HepG2 (cell line): ENCODE measurements around the gene HSPB8. TPM values are rescaled to one million over a fixed set of nuclear protein-coding genes. Genes with fewer than 3 reads are reported as not detected.

ENCODE experiments used
- ATAC-seq: fragments of 200-7000 bp; cut with Tn5 transposase; 3 replicates; pipeline ENCODE4 v1.9.1; 2020; ENCODE audit warnings: mild to moderate bottlenecking, moderate library complexity
- BruUV-seq: library from RNA; stranded (reverse); fragments of 400-500 nt; replicated peaks from 2 replicates; lab custom pipeline; 2021; lab: Mats Ljungman, UMichigan
- CTCF ChIA-PET: fragments of 300-600 bp; formaldehyde crosslinking; extraction: SDS; loops from one replicate; lab custom pipeline; 2021; ENCODE audit warnings: low total read pairs, inconsistent platforms, low intra/inter-chr PET ratio; lab: Yijun Ruan, JAX
- POLR2A ChIA-PET: fragments of 350-600 bp; sonication (Branson Sonifier 250); formaldehyde crosslinking; loops from one replicate; lab custom pipeline; 2020; ENCODE audit warnings: antibody characterized with exemption, inconsistent platforms; lab: Yijun Ruan, JAX
- DNase-seq: peaks from one replicate; pipeline ENCODE4 v3.0.0-alpha.2; 2015; ENCODE audit warnings: low spot score
- FAIRE-seq: peaks from 3 replicates; lab custom pipeline; 2011; peaks lifted over from hg19 to GRCh38; lab: Jason Lieb, UNC
- H2AFZ ChIP-seq: one replicate; pipeline ENCODE4 v1.6.1; 2011; ENCODE audit warnings: low read length, inconsistent platforms
- H3K27ac ChIP-seq: fragments of 300-600 bp; 3 replicates; pipeline ENCODE4 v1.8.0; 2011; ENCODE audit warnings: mixed run types, mild to moderate bottlenecking, mixed read lengths, low read length, inconsistent platforms; ENCODE audit not compliant: insufficient read depth; ENCODE audit errors: extremely low read length
- H3K27me3 ChIP-seq, 2 experiments: fragments of 200-600 bp in 1 of 2; 2 replicates in 1 of 2; 3 replicates in 1 of 2; pipeline versions ENCODE4 v1.6.0 to v1.8.0; 2011; ENCODE audit warnings: low read length in 2 of 2, mild to moderate bottlenecking in 2 of 2, moderate library complexity in 2 of 2, inconsistent platforms in 1 of 2; ENCODE audit not compliant: insufficient read depth in 2 of 2, control insufficient read depth in 1 of 2
- H3K36me3 ChIP-seq, 2 experiments: fragments of 200-600 bp in 1 of 2; replicated peaks in 1 of 2; 2 replicates in 1 of 2; 3 replicates in 1 of 2; pipeline versions ENCODE4 v1.5.1 to v1.8.0; 2011; ENCODE audit warnings: low read length in 2 of 2, inconsistent platforms in 1 of 2; ENCODE audit not compliant: insufficient read depth in 2 of 2, control insufficient read depth in 1 of 2
- H3K4me1 ChIP-seq: 2 replicates; pipeline ENCODE4 v1.5.1; 2012; ENCODE audit warnings: low read length, inconsistent platforms; ENCODE audit not compliant: insufficient read depth
- H3K4me2 ChIP-seq: 2 replicates; pipeline ENCODE4 v1.6.0; 2011; ENCODE audit warnings: low read depth, low read length, inconsistent platforms
- H3K4me3 ChIP-seq, 3 experiments: fragments of 200-600 bp in 1 of 3; sonication (generic), shearing (Covaris generic) in 1 of 3; replicated peaks in 1 of 3; 2 replicates each; pipeline ENCODE4 v1.5.1; 2011 to 2016; ENCODE audit warnings: low read length in 3 of 3, inconsistent platforms in 2 of 3, low read depth in 2 of 3, mild to moderate bottlenecking in 2 of 3, control low read depth in 1 of 3, mixed read lengths in 1 of 3; ENCODE audit not compliant: insufficient read depth in 1 of 3
- H3K79me2 ChIP-seq: one replicate; pipeline ENCODE4 v1.6.1; 2011; ENCODE audit warnings: low read length, inconsistent platforms; ENCODE audit not compliant: insufficient read depth
- H3K9ac ChIP-seq: 2 replicates; pipeline ENCODE4 v1.6.0; 2011; ENCODE audit warnings: mild to moderate bottlenecking, low read depth, low read length, inconsistent platforms; ENCODE audit not compliant: insufficient read depth
- H3K9me3 ChIP-seq: 2 replicates; pipeline ENCODE4 v1.5.1; 2012; ENCODE audit warnings: mild to moderate bottlenecking, low read length
- H4K20me1 ChIP-seq: 2 replicates; pipeline ENCODE4 v1.6.0; 2011; ENCODE audit warnings: inconsistent platforms, mild to moderate bottlenecking, low read length, moderate library complexity; ENCODE audit not compliant: insufficient read depth
- HOXA7 ChIP-seq: sonication (generic); formaldehyde crosslinking; IDR thresholded peaks from 2 replicates; pipeline ENCODE4 v1.8.1; 2022; ENCODE audit warnings: mild to moderate bottlenecking, missing genetic modification reagents, moderate library complexity
- ZNF460 ChIP-seq: sonication (generic); formaldehyde crosslinking; IDR thresholded peaks from 2 replicates; pipeline ENCODE4 v1.5.1; 2020; ENCODE audit warnings: missing genetic modification reagents, mild to moderate bottlenecking, borderline replicate concordance
- whole genome bisulfite sequencing: methylation state at CpG from one replicate; pipeline ENCODE4 v1.1.6; 2017; ENCODE audit warnings: low lambda C conversion rate; 5-methylcytosine and 5-hydroxymethylcytosine counted together
- in situ Hi-C: cut with HindIII; loops from 2 replicates; pipeline ENCODE4 v1.10.0; 2017; ENCODE audit warnings: low pct_unique_long_range_greater_than_20kb; ENCODE audit not compliant: extremely low pct_ligation_motif_present
- intact Hi-C: fragments of 100-400 bp; cut with micrococcal nuclease; formaldehyde crosslinking; loops from one replicate; pipeline ENCODE4 v1.10.0; 2022; ENCODE audit not compliant: unreplicated experiment
- polyA plus RNA-seq, 8 experiments: library from polyadenylated mRNA; depleted of rRNA in 3 of 8; stranded (reverse) in 7 of 8; unstranded in 1 of 8; fragments of >200 nt; fragmentation: Illumina TruSeq in 4 of 8; extraction: Trizol in 4 of 8; gene quantifications; 2 replicates each; pipeline versions ENCODE4 v1.2.1 to v1.2.3, GENCODE V29; 2011 to 2016; ENCODE audit warnings: low read depth in 4 of 8, missing spikeins in 1 of 8, mixed read lengths in 1 of 8; ENCODE audit not compliant: insufficient read depth in 1 of 8
- total RNA-seq, 5 experiments: library from RNA; depleted of rRNA; stranded (reverse); fragments of >200 nt; fragmentation: Illumina TruSeq; extraction: Trizol; gene quantifications; 2 replicates each; pipeline ENCODE4 v1.2.3, GENCODE V29; 2016; ENCODE audit warnings: low read depth in 1 of 5
- TF ChIP-seq, protein P1 (sequence below): sonication (generic); formaldehyde crosslinking; conservative IDR thresholded peaks from 2 replicates; pipeline ENCODE4 v1.4.0; 2020; ENCODE audit warnings: missing genetic modification reagents
- TF ChIP-seq, protein P2 (sequence below): sonication (generic); formaldehyde crosslinking; IDR thresholded peaks from 2 replicates; pipeline ENCODE4 v1.4.0; 2020; ENCODE audit warnings: missing genetic modification reagents, borderline replicate concordance

HSPB8 gene
- total and polyA plus RNA-seq, 2 of the 13 experiments (the other 11 are each of a cell fraction or from before 2014, with no cell fraction given) = 0.49 to 0.54 TPM

DNA sequence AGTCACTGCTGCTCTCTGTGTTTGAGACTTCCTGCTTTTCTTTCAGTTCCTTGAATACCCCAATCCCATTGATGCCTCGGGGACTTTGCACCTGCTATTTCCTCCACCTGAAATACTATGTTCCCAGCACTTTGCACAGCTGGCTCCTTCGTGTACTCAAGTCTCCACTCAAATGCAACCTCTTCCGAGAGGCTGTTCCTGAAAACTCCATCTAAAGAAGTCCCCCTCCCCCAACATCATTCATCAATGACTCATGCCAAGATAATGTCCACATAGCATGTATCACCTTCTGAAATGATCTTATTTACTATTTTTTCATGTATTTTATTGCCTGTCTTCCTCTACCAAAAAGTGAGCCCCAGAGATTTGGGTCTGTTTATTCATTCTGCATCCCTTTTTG is 48.6 kb downstream of the HSPB8 start:
- H3K4me3 ChIP-seq = no peak overlapping the region
- no peak for TF ChIP-seq ZNF460 (CRISPR knock-in tag)
- TF ChIP-seq, protein P1, sequence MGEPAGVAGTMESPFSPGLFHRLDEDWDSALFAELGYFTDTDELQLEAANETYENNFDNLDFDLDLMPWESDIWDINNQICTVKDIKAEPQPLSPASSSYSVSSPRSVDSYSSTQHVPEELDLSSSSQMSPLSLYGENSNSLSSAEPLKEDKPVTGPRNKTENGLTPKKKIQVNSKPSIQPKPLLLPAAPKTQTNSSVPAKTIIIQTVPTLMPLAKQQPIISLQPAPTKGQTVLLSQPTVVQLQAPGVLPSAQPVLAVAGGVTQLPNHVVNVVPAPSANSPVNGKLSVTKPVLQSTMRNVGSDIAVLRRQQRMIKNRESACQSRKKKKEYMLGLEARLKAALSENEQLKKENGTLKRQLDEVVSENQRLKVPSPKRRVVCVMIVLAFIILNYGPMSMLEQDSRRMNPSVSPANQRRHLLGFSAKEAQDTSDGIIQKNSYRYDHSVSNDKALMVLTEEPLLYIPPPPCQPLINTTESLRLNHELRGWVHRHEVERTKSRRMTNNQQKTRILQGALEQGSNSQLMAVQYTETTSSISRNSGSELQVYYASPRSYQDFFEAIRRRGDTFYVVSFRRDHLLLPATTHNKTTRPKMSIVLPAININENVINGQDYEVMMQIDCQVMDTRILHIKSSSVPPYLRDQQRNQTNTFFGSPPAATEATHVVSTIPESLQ = no peak
- no peak for TF ChIP-seq HOXA7
- TF ChIP-seq, protein P2, sequence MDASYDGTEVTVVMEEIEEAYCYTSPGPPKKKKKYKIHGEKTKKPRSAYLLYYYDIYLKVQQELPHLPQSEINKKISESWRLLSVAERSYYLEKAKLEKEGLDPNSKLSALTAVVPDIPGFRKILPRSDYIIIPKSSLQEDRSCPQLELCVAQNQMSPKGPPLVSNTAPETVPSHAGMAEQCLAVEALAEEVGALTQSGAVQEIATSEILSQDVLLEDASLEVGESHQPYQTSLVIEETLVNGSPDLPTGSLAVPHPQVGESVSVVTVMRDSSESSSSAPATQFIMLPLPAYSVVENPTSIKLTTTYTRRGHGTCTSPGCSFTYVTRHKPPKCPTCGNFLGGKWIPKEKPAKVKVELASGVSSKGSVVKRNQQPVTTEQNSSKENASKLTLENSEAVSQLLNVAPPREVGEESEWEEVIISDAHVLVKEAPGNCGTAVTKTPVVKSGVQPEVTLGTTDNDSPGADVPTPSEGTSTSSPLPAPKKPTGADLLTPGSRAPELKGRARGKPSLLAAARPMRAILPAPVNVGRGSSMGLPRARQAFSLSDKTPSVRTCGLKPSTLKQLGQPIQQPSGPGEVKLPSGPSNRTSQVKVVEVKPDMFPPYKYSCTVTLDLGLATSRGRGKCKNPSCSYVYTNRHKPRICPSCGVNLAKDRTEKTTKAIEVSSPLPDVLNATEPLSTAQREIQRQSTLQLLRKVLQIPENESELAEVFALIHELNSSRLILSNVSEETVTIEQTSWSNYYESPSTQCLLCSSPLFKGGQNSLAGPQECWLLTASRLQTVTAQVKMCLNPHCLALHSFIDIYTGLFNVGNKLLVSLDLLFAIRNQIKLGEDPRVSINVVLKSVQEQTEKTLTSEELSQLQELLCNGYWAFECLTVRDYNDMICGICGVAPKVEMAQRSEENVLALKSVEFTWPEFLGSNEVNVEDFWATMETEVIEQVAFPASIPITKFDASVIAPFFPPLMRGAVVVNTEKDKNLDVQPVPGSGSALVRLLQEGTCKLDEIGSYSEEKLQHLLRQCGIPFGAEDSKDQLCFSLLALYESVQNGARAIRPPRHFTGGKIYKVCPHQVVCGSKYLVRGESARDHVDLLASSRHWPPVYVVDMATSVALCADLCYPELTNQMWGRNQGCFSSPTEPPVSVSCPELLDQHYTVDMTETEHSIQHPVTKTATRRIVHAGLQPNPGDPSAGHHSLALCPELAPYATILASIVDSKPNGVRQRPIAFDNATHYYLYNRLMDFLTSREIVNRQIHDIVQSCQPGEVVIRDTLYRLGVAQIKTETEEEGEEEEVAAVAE = no peak
- no peak for ATAC-seq
- H3K27ac ChIP-seq = no peak overlapping the region
- ChIA-PET CTCF (no interaction called here), POLR2A (no interaction called here)
- H3K36me3 ChIP-seq = no peaks in the 10 kb centered on the region
- no peaks in the 10 kb centered on the region for H3K9me3 ChIP-seq
- no TSS peak for BruUV-seq
- no peaks in the 10 kb centered on the region for H4K20me1 ChIP-seq
- FAIRE-seq = no peak
- no peak overlapping the region for H3K4me2 ChIP-seq
- WGBS = 12% methylated on average over 3 of the region's 3 CpGs
- in situ Hi-C loops (no loop called here), intact Hi-C loops (no loop called here)
- H3K4me1 ChIP-seq = no peaks in the 10 kb centered on the region
- H3K9ac ChIP-seq = no peak overlapping the region
- no peaks in the 10 kb centered on the region for H3K27me3 ChIP-seq
- no peaks in the 10 kb centered on the region for H3K79me2 ChIP-seq
- DNase-seq = no peak
- no peak overlapping the region for H2AFZ ChIP-seq
